ENCODE results near the gene RAB32. TPM values are rescaled to one million over a fixed set of nuclear protein-coding genes. Genes with fewer than 3 reads are reported as not detected.
"Not testable (repeated sequence)": the region's sequence is repeated elsewhere in the genome, so short reads cannot be mapped to it uniquely, and the experiment has no call there.

Gene RAB32
- total RNA-seq, 1 donor, result 71.7 TPM

DNA sequence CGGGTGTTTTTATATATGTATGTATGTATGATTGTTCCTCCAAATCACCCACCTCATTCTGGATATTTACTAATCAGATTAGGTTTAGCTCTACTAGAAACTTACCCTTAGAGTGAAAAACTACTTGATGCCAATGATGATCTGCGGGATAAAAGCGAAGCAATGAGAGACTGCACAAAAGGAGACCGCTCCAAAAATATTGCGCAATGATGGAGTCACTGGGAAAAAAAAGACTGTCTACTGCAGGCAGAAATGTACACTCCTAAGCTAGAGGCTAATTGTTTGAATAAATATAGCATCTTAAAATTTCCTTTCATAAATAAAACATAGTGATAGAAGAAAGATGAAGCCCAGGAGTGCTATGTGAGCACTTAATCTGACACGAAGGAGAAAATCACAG lies 7.3 kb downstream of the RAB32 start:
- TF ChIP-seq CTCF (IDR thresholded peaks at IDR 0.05; ENCODE audit: insufficient read depth, low read length), result no peak
- H3K4me3 ChIP-seq (ENCODE audit: low read depth, low read length), result no peak overlapping the region
- peak; percentile 37 for DNase-seq (ENCODE audit: low read depth)

DNA sequence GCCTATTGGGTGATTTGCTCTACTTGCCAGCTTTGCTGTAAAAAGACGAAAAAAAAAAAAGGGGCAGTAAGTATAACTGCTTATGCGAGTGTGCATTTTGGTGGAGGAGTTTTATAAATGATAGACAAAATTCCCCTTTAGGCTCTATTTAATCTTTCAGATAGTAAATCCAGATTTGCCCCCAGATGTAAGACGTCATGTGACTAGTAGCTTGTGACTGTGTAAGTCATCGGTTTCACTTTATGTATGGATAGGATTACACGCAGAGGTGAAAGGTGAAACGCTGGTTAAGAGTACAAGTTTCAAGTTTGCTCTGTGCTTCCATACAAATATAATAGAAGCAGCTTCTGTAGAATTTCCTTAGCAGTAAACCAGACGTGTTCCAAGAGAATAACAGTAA lies 7.9 kb downstream of the RAB32 start:
- no peak for DNase-seq (ENCODE audit: low read depth)
- H3K4me3 ChIP-seq (ENCODE audit: low read depth, low read length), result no peak overlapping the region
- TF ChIP-seq CTCF (IDR thresholded peaks at IDR 0.05; ENCODE audit: insufficient read depth, low read length), result no peak

GRCh38 chr6:146553377-146554135 lies 9.9 kb downstream of the RAB32 start:
- no peak for TF ChIP-seq CTCF (IDR thresholded peaks at IDR 0.05; ENCODE audit: insufficient read depth, low read length)
- H3K4me3 ChIP-seq (ENCODE audit: low read depth, low read length), result no peak overlapping the region
- DNase-seq (ENCODE audit: low read depth), result no peak

DNA sequence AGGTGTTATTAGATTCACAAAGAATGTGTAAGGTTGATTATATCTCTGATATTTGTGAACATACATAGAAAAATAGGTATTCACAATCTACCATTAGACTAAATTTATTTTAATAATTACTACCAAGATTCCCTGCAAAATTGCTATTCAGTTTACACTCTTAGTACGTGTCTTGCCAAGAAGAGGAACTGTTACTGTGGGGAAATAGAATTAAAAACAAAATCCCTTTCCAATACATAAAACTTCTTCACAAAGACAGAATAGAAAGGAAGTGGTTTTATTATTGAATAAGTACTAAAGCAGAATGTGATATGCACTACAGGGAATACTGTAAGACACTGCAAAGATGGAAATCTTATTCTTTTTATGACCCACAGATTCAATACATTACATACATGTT lies 17.0 kb downstream of the RAB32 start:
- H3K4me3 ChIP-seq (ENCODE audit: low read depth, low read length), result no peak overlapping the region
- TF ChIP-seq CTCF (IDR thresholded peaks at IDR 0.05; ENCODE audit: insufficient read depth, low read length), result no peak
- DNase-seq (ENCODE audit: low read depth), result no peak

- not testable (repeated sequence) for DNase-seq (ENCODE audit: low read depth); H3K4me3 ChIP-seq (ENCODE audit: low read depth, low read length)
These were observed 23.0 kb downstream of the RAB32 start for GRCh38 chr6:146566661-146567060.

DNA sequence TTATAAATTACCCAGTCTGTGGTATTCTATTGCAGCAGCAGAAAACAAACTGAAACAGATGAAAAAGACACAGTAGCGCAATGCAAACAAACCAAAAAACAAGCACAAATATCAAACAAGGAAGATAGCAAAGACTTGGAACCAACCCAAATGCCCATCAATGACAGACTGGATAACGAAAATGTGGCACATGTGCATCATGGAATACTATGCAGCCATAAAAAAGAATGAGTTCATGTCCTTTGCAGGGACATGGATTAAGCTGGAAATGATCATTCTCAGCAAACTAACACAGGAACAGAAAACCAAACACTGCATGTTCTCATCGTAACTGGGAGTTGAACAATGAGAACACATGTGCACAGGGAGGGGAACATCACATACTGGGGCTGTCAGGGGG lies 25.0 kb downstream of the RAB32 start:
- not testable (repeated sequence) for H3K4me3 ChIP-seq (ENCODE audit: low read depth, low read length); DNase-seq (ENCODE audit: low read depth)

DNA sequence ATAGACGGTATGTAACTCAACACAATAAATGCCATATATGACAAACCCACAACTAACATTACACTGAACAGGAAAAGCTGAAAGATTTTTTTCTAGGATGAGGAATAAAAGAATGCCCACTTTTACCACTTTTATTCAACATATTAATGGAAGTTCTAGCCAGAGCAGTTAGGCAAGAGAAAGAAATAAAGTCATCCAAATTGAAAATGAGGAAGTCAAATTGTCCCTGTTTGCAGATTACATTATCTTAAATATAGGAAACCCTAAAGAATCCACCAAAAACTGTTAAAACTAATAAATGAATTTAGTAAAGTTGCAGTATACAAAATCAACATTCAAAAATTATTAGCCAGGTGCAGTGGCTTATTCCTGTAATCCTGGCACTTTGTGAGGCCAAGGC lies 30.6 kb downstream of the RAB32 start:
- no peak overlapping the region for H3K4me3 ChIP-seq (ENCODE audit: low read depth, low read length)
- no peak for DNase-seq (ENCODE audit: low read depth)
- no peak for TF ChIP-seq CTCF (IDR thresholded peaks at IDR 0.05; ENCODE audit: insufficient read depth, low read length)

DNA sequence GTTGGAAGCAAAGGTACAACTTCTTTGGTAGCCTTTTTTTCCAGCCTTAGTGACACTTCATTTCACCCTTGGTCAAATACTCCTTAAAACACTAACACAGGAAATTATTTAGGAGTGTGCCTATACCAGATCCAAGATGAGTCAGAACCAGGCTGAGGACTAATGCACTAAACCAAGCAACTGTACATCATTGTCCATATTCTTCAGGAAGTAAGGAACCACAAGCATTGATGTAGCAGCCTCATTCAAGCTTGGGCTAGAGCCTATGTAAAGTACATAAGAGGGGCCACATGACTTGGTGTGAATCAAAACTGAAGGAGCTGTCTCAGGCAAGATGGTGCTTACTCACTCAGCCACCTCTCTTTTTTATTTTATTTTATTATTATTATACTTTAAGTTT lies 34.4 kb downstream of the RAB32 start:
- no peak for DNase-seq (ENCODE audit: low read depth)
- no peak for TF ChIP-seq CTCF (IDR thresholded peaks at IDR 0.05; ENCODE audit: insufficient read depth, low read length)
- H3K4me3 ChIP-seq (ENCODE audit: low read depth, low read length), result no peak overlapping the region

All from fibroblast of the aortic adventitia (primary cell).